IPS DF 4.7 (cell line): Measurements from ENCODE around the gene FBXL15.

ENCODE experiments used
- DNase-seq: peaks from one replicate; pipeline ENCODE4 v3.0.0-alpha.2; 2013; ENCODE audit warnings: low spot score; ENCODE audit errors: extremely low read depth

FBXL15 gene

DNA sequence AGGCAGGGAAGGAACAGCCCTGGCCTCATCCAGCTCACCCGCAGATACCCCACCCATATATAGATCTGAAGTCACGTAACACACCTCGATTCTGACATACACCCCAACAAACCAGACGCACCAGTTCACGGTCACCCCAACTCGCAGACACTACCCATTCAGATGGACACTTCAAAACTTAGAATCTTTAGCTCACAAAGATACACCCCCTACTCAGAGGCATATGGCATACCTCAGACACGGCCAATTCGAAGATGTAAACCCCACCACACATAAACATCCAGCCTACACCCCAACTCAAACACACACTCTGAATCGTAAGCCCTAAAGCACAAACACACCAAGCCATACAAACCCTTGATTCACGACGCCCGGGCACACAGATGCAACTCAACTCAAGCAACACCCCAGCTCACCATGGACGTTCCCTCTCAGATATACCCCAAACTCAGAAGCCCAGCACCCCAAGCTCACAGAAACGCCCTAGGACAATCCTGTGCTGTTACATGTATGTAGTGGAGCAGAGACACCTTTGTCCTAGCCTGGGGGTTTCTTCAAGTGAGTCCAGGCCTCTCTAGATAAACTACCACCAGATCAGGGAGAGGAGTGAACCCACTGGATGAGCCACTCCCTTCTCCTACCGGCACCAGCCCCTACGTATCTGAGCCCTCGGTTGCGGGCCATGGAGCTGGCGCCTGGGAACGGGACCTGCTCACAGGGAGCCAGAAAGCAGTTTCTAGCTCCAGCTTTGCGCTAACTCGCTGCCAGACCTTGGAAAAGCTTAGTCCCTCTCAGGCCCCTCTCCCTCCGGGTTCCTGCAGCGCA lies 10.8 kb upstream of the FBXL15 start:
- no peak for DNase-seq

DNA sequence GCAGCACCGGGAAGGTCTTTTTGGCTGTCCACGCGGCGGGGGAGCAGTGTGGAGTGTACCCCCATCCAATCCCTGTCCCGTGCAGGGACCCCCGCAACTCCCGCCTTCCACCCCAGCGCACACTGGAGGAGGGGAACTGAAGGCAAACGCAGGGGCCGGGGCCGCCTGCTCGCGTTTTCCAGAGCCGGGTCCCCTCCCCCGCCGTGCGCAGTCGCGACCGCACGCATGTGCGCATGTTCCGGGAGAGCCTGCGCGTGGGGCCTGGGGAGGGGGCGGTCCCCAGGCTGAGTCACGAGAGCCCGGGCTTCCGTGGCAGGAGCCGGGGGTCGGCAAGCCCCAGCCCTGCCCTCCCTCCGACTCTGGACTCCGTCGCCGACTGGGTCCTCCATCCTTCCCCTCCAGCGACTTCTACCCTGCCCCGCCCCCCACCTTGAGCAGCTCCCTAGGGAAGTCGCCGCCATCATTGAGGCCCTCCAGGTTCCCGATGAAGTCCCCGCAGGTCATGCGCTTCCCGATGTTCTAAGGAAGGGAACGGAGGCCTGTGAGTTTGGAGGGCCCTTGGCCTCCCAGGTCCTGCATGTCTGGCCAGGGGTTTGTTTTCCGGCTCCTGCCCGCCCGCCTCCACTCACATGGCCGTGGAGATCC lies 10.1 kb upstream of the FBXL15 start:
- no peak for DNase-seq

DNA sequence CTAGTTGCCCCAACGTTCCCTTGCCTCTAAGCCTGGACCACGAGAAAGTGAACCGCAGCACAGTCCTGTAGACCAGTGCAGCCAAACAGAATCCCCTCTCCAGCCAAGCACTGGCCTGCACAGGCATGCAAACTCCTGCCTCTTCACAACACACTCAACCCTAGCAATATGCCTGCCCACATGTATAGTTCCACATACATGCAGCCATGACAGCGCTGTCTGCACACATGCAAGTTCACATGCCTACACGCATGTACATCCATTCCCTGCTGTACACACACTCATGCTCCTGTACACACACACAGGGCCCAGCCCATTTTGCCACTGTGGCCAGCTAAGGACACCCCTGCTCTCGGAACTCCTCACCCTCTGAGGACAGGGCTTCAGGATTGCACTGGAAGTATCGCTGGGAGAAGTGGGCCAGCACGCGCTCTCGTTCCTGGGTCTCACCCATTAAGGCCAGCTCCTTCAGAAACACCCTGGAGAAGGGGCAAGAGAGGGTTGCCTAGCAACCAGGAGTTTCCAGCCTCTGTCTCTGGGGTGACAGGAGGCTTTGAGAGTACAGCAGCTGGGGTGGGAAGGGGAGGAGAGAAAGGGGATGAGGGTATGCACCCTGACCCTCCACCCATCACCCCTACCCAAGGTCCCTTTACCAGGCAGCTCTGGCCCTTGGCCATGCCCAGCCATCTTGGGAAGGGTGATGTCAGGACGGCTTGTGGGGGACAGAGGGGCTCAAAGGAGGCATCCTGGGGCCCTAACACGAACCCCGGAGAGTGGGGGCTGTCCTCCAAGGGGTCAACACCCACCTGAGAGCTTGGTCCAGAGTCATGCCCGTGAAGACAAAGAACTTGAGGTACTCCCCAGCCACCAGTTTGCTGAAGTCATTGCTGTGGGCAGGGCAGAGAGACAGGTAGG lies 9.0 kb upstream of the FBXL15 start:
- no peak for DNase-seq

DNA sequence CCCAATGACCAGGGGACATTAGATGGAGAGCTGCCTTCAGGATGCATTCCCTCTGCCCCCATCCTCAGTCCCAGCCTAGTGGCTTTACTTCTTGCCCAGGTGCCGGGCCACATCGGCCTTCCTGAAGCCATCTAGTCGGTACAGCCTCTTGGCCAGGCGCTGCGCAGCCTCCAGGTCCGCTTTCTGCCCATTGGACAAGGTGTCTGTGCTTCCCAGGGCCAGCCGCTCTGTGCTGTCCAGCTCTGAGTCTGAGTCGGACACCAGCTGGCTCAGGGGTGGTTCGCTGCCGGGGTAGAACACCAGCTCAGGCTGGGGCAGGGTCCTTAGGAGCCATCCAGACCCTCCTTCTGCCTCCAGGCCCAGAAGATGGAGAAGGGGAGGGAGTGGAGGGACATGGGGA lies 8.3 kb upstream of the FBXL15 start:
- no peak for DNase-seq

DNA sequence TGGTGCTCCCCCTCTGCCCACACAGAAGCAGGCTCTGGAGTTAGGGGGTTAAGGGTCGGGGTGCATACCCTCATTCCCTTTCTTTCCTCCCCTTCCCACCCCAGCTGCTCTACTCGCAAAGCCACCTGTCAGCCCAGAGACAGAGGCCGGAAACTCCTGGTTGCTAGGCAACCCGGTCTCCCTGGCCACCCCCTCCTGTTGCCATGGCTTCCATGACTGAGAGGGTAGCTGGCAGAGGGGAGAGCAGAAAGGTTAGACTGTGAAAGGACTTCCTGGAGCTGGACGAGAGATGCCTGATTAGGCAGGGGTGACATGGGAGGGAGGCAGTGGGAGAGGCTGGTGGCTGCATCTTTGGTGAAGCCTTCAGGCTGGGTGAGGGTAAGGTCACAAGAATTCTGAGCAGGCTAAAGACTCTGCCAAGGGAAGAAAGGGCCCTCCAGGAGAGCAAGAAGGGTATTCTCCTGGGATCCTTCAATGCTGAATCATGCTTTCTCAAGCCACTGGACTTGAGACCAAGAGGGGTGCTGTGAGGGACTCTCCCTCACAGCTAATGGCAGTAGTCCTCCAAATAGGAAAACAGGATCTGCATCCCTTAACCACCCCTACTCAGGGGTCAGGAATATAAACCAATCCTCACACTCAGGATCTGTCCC lies 7.5 kb upstream of the FBXL15 start:
- DNase-seq: no peak

DNA sequence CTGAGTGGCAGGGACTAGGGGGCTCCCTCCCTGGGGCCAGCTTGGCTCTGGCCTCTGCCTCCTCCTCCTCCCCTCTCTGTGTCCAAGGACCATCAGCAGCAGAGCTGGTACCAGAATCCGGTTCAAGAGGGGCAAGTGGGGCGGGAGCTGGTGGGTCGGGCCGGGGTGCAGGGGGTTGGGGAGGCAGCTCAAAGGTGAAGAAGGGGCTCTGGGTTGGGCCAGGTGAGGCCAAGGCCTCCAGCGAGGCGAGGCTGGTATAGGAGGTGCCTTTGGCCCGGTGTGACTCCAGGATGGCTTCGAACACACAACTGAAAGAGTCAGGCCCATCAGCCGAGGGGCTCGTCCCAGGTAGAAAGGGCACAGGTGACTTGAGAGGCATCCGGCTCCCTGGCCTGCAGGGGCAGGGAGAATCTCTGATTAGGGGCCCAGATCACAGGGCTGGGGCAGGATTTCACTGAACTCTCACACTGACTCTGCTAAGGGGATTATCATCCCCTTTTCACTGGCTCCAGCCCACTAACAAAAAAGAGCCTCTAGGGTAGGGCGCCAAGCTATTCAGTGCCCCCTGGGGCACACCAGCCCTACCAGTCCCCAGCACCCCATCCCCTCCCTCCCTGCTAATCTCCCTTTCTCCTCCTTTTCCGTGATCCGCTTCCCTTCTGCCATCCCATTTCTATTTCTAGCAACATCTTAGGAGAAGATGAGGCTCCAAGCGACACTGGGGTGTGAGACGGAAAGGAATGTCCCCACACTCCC lies 6.7 kb upstream of the FBXL15 start:
- DNase-seq: no peak

DNA sequence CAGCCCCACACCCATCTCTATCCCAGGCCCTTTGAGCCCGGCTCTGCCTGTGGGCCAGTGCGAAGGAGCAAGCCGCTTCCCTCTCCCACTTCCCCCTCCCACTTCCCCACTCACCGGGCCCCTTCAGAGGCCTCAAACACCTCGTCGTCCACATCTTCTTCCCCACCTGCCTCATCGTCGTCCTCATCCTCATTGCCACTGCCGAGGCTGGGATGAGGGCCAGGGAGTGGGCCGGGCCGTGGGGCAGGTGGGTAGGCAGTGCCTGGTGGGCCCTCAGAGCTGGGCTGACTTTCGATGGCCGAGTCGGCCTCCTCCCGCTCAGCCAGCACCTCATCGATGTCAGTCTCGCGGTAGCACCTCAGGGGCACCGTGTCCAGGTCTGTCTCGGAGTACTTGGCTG lies 5.9 kb upstream of the FBXL15 start:
- no peak for DNase-seq

DNA sequence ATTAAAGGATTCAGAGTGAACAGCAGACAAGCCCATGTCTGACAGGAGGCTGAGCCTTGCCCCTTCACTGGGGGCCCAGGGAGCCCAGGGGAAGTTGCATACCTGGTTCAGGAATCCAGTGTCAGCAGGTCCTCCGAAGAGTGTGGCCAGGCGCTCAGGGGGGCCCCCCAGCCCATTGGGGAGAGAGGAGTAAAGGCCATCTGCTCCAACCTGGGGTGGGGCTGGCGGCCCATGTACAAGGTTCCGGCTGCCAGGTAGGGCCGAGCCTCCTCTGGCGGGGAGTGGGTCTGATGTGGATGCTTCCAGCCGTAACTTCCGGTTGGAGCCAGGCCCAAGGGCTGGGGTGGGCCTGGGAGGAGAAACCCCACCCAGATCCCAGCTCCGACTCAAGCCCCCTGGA lies 4.4 kb upstream of the FBXL15 start:
- DNase-seq: no peak

DNA sequence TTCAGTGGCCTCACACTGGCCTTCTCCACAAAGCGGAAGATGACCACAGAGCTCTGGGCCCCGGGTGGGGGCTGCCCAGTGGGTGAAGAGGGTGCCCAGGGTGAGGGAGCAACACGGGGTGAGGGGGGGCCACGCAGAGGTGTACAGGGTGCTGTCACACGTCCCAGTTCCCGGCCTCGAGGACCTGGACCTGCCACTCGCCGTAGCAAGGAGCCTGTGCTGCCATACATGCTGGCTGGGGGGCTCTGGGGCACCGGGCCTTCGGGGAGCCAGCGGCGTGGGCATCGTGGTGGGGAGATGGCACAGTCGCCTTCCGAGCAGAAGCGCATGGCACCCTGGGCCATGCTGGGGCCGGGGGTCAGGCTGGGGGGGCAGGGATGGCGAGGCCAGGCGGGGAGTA lies 3.9 kb upstream of the FBXL15 start:
- DNase-seq: no peak

DNA sequence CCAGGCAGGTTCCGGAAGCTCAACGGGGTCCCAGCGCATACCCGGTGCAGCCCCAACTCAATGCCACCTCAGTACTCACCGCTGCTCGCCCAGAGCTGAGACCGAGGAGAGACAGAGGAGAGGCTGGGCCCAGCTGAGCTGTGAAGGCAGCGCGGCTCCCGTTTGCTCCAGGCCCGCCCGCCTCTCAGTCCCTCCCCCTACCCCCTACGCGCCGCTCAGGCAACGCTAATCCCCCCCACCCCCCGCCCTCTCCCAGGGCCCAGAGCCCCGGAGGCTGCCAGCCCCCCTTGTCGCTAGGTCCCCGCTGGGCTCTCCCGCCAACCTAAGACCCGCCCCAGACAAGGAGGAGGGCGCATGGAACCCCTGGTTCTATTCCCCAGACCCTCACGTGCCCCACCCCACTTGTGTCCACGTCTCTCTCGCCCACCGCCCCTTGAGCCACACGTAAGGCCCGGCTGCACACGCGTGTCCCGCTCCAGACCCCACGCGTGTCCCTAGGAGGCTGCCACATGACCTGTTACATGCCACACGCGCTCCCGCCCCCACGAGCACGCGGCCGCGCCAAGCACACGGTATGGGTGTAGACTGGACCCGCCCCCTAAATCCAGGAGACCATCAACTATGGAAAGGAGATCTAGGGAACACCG lies 1.9 kb upstream of the FBXL15 start, which contains the start of gene PSD:
Gene PSD, minus strand, starts transcription at position 164 of the 647 bp plus-strand sequence. CDS start 1,747 bp downstream, outside the sequence.
- no peak for DNase-seq

DNA sequence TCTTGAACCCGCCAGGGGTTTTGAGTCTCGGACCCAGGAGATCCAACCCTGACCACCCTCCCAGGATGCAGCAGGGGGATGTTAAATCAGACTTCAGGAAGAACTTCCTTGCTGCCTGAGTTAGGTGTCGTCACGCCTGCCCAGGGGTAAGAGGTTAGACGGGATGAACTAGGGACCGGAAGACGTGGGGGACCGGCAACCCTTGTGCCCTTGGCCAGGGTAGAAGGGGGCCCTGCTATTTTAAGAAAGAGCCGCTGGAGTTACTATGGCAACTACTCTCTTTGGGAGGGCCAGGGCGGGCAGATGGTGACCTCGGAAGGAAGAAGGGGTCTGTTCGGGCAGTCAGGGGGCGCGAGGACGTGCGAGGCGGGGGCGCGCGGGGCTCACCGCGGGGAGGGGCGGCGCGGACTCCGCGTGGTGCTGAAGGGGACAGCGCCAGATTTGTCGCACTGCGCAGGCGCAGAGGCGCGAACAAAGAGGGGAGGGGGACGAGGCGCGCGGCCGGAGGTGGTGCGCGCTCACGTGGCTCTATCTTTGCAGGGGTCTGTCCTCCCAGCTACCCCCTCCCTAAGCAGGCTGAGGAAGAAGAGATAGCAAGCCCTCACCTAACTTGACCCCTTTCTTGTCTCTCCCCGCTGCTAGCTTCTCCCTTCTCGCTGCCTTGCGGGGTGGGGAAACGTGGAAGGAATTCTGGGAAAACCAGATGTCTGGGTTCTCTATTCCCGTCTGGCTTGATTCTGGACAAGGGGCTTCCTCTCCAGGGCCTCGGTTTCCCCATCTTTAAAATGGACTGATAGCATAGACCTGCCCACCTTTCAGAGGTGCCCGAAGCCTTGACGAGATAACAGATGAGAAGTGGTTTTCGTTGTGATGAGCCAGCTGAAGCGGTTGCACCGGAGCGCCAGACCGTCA lies 1.1 kb upstream of the FBXL15 start:
- no peak for DNase-seq

DNA sequence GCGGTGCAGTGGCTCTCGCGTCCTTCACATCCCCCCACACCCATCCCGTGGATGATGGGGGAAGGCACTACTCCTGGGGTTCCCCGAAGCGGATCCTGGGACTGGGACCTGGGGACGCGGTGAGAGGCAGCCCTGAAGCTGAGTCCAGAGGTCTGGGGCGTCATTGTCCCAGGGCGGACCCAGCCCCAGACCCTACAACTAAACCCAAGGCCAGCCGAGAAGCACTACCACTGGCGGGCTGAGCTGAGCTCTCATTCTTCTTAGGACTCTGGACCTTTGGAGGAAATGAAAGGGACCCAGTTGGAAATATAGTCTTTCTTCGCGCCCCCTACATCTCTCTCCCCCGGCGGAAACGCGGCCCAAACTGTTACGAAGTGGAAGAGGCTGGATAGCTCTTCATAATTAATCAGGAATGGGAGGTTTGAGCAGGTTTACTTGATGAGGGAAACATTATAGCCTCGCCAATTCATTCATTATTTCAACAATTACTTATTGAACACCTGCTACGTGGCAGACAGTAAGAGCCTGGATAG lies 389 bp upstream of the FBXL15 start:
- DNase-seq: no peak

DNA sequence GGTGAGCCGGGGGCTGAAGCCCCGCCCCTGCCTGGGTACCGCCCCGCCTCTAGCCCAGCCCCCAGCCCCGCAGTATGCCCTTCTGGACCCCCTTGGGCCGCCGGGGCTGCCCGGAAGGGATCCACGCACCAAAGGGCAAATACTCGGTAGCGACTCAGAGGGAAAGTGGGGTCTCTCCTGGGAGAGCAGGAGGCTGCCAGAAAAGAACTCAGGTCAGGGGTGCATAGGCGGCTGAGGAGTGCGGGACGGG lies 796 bp downstream of the FBXL15 start:
- DNase-seq: no peak

DNA sequence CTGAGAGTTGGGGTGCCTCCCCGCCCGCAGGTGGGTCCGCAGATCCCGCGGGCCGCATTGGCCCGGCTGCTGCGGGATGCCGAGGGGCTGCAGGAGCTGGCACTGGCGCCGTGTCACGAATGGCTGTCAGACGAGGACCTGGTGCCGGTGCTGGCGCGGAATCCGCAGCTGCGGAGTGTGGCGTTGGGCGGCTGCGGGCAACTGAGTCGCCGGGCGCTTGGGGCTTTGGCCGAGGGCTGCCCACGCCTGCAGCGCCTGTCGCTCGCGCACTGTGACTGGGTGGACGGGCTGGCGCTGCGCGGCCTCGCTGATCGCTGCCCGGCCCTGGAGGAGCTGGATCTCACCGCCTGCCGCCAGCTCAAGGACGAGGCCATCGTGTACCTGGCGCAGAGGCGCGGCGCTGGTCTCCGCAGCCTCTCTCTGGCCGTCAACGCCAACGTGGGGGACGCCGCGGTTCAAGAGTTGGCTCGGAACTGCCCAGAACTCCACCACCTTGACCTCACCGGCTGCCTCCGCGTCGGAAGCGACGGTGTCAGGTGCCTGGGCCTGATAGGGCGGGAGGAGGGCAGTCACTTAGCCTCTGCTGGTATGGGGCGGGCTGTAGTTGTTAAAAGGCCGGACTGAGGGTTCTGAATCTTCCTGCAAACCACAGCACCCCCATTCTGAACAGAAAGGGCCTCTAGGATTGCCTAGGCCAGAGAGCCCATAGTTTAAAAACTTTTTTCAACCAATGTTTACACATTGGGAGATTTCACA lies 1.3 kb downstream of the FBXL15 start:
- no peak for DNase-seq

DNA sequence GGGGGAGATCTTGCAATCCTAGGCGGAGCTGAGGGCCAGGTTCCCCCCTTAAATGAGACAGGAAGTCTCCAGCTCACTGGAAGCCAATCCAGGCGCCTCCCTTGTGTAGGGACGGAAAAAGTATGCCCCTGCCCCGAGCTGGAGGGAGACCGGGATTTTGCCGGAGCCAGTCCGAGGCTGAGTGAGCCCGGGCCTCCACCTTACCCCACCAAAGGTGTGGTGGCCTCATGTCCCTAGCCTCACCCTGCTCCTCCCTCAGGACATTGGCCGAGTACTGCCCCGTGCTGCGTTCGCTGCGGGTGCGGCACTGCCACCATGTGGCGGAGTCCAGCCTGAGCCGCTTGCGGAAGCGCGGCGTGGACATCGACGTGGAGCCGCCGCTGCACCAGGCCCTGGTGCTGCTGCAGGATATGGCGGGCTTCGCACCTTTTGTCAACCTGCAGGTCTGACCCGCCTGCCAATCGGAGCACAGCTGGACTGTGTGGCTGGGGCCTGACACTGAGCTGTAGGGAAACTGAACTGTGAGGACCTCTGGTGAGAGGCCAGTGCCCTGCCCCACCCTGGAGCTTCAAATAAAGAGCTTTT lies 2.0 kb downstream of the FBXL15 start:
- no peak for DNase-seq

DNA sequence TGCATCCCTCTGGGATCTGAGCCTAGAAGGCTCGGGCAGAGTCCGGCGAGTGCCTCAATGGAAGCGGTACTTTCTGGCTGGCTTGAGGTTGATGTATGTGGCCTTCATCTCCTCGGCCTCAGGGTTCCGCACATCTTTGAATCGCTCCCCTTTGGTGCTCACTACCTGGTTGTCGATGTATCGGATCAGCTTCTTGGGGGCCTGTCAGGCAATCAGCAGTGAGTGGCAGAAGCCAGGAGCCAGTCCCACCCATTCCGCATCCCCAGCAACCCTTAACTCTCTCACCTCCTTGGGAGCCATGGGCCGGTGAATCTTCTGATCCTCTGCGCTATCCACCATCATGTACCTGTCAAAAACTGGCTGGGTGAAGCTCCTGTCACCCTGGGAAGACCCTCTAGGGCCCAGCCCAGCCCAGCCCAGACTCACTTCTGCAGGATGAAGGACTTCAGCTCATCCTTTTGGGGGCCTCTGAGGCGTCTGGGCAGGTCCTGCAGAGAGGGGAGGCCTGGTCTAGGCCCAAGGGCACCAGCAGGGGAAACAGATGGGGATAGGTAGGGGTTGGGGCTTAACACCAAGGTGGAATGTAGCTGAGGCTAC lies 2.8 kb downstream of the FBXL15 start:
- no peak for DNase-seq

DNA sequence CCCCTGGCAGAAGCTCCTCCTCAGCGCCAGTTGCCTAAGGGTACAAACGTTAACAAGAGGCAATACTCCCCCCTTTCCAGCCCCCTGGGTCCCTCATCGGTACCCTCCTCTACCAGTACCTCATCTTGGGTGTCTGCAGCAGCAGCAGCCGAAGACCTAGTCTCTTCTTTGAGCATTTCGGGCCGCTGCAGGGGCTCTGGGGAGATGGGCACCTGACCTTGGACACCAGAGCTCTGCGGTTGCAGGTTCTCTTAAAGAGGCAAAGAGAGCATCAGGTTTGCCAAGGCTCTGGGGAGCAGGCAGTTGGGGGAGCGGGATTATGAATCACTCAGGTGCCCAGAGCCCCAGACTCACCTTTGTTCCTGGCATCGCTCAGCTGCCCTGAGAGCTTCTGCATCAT lies 3.5 kb downstream of the FBXL15 start:
- DNase-seq: no peak

DNA sequence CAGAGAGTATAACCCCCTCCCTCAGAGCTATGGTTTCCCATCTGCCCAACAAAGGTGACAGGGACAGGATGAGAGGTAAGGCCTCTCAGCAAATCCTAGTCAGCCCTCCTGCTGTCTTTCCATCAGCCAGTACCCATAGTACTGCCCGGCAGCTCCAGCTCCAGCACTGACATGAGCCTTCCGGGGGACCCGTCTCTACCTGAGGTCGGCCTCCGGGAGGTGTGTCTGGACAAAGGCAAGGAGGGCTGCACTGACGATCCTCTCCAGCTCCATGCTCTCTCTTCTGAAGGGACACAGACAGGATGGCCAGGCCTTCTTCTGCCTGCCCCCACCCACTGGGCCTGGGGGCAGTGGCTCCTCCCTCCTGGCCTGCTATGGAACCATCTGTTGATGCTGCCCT lies 4.3 kb downstream of the FBXL15 start:
- no peak for DNase-seq
